Measurements from ENCODE around the gene B3GLCT.

The B3GLCT gene

DNA sequence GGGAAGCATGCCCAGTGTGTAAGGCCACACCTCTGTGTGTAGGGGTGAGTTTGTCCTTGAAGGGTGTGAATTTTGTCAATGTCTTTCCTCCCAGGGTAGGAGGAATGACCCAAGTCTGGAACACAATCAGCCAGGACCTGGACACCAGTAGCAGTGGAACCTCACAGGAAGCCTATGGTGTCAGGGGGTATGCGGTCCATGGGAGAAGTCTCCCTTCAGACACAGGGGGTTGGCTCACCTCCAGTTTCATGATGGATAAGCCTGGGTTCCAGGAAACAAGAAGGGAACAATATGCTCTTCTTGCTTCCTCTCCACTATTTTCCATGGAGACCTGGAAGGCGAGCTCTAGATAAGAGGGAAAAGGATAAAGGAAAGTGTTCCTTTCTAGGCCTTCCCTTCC lies 23.9 kb downstream of the B3GLCT start:
- DNase-seq (ENCODE audit: low read depth): no peak

DNA sequence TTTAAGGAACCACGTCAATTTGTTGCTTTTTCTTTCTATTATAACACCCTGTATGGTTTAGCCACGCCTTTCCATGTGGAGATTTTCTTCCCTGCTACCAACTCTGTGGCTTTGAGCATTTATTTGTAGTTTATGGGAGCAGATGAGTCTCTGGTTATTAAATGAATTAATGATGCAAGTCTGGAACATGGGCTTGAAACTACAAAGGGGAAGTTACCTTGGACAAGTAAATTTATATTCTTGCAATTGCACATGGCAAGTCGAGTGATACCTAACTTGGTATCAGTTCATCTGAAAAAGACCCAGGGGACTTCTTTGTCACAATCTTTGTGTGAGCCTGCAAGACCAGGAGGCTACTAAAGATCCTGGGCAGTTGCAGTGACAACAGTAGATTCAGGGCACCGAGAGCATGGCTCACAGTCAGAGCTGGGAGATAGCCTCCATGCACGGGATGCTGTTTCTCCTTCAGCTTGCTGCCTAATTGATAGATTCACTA lies 24.4 kb downstream of the B3GLCT start:
- DNase-seq (ENCODE audit: low read depth): no peak

- peak; percentile 50 for DNase-seq (ENCODE audit: low read depth)
These were observed 25.3 kb downstream of the B3GLCT start for GRCh38 chr13:31224963-31225559.

DNA sequence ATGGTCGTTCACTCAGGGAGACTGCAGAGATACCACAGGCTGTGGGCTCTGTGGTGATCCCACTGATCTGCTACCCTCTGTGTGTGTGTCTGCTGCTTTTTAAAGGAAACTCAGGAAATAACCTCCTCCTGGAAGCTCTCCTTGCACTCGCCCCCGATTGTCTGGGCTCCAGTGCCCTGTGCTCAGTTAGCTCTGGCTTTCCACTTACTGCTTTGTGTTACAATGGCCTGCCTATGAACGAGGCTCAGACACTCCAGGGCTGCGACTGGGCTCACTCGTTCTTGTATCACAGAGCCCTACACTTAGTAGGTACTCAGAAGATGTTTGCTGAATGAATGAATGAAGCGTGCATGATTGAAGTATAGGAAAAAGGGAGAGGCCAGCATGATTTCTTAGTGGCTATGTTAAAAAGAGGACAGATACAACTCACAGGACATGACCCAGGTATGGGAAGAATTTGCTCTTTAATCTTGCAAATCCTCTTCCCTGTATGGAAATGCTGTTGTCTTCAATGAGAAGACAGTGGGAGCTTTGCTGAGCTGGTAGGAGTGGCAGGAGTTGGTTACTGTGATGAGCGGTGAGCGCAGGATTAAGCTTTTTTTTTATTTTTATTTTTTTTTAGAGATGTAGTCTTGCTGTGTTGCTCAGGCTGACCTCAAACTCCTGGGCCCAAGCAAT lies 26.4 kb downstream of the B3GLCT start:
- no peak for DNase-seq (ENCODE audit: low read depth)

- no peak for DNase-seq (ENCODE audit: low read depth)
These were observed 27.3 kb downstream of the B3GLCT start for GRCh38 chr13:31227063-31227462.

DNA sequence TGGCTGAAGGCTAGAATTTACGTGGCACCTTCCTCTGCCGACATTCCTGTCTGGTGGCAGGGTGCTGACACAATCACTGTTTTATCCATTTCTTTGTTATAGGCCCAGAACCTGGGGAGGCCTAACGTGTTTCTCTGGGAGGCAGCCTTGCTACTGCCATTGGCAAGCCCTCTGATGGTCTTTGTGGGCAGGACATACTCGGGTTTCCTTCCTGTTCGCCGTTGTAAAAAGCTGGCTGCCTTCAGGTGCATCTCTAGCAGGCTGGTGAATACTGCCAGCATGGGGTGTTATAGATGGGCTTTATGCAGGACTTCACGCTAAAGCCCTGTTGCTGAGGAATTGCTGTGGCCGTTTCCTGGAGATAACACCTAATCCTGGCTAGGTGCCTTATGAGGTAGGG lies 28.1 kb downstream of the B3GLCT start:
- DNase-seq (ENCODE audit: low read depth): no peak

DNA sequence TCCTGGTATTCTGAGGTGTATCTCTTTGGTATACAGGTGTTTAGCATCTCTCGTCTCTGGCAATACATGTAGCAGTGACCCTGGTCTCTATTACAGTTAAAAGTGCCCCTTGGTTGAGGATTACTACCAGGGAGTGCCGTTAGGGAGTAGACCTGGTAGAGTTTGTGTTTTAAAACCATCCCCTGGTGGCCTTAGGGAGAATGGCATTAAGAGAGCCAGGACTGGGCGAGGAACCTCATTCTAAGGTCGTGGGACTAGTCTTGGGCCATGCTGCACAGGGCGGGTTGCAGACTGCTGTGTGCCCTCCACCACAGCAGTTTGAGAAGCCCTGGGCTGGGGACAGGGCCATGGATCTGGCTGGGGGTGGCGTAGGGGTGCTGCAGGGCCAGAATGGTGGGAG lies 35.0 kb downstream of the B3GLCT start:
- no peak for DNase-seq (ENCODE audit: low read depth)

GRCh38 chr13:31236211-31236786 lies 36.5 kb downstream of the B3GLCT start:
- DNase-seq (ENCODE audit: low read depth): peak; percentile 56

GRCh38 chr13:31240921-31241320 lies 41.1 kb downstream of the B3GLCT start:
- DNase-seq (ENCODE audit: low read depth): peak; percentile 40

- peak; percentile 38 for DNase-seq (ENCODE audit: low read depth)
These were observed 42.6 kb downstream of the B3GLCT start for GRCh38 chr13:31242367-31242766.

DNA sequence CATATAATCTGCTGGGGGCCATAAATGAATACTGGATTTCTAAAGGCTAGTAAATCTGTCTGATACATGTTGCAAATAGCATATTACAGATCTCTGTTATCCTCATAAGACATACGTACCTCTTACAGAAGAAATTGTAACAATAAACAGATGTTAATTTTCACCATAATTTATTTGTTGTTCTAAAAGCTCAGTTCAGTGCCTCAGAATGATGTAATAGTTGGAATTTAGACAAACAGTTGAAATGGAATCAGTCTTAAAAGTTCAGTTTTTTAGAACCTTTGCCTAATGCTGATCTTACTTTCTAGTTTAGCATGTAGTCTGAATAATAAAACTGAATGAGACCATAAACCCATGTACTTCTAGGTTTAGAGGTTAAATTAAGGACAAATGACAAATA lies 43.1 kb downstream of the B3GLCT start:
- peak; percentile 29 for DNase-seq (ENCODE audit: low read depth)

- no peak for DNase-seq (ENCODE audit: low read depth)
These were observed 46.0 kb downstream of the B3GLCT start for GRCh38 chr13:31245598-31246373.

- DNase-seq (ENCODE audit: low read depth): no peak
These were observed 47.1 kb downstream of the B3GLCT start for GRCh38 chr13:31246918-31247317.

- DNase-seq (ENCODE audit: low read depth): no peak
These were observed 48.6 kb downstream of the B3GLCT start for GRCh38 chr13:31248361-31248760.

GRCh38 chr13:31248965-31249539 lies 49.3 kb downstream of the B3GLCT start:
- DNase-seq (ENCODE audit: low read depth): no peak

DNA sequence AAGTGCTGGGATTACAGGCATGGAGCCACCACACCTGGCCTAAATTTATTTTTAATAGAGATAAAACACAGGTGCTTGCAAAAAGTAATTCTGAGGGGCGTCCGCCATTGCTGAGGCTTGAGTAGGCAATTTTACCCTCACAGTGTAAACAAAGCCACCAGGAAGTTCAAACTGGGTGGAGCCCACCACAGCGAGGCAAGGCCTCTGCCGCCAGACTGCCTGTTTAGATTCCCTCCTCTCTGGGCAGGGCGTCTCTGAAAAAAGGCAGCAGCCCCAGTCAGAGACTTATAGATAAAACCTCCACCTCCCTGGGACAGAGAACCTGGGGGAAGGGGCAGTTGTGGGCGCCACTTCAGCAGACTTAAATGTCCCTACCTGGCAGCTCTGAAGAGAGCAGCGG lies 50.7 kb downstream of the B3GLCT start:
- DNase-seq (ENCODE audit: low read depth): no peak

GRCh38 chr13:31261241-31261640 lies 61.5 kb downstream of the B3GLCT start:
- no peak for DNase-seq (ENCODE audit: low read depth)

GRCh38 chr13:31263346-31263745 lies 63.6 kb downstream of the B3GLCT start:
- DNase-seq (ENCODE audit: low read depth): no peak

DNA sequence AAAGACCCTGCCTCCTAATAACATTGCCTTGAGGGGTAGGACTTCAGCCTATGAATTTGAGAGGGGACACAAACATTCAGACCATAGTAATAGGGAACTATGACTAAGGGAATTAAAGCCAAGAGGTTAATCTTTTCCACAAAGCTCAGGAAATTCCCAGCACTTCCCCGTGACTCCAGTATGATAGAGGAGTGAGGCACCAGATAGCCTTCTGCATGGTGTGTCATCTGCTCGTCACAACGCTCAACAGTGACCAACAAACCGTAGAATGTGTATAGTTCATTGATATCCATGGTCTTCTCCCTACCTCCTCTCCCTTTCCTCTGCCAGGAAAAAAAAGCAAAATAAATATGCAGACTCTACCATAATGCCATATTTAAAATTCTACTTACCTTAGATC lies 64.4 kb downstream of the B3GLCT start:
- no peak for DNase-seq (ENCODE audit: low read depth)

- DNase-seq (ENCODE audit: low read depth): no peak
These were observed 67.5 kb downstream of the B3GLCT start for GRCh38 chr13:31267126-31267784.

DNA sequence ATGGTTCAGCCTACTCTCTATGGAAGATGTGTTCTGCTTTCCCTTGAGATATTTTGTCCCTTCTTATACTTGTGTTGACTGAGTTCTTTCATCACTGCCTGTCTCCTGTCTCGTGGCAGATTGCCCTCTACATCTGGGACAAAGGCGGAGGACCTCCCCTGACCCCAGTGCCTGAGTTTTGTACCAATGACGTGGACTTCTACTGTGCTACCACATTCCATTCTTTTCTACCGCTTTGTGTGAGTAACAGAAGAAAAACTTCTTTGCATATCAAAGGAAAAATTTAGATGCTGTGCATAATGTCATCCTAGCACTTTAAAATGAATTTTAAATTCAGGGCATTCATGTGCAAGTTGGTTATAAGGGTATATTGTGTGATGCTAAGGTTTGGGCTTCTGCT lies 74.6 kb downstream of the B3GLCT start:
- no peak for DNase-seq (ENCODE audit: low read depth)

DNA sequence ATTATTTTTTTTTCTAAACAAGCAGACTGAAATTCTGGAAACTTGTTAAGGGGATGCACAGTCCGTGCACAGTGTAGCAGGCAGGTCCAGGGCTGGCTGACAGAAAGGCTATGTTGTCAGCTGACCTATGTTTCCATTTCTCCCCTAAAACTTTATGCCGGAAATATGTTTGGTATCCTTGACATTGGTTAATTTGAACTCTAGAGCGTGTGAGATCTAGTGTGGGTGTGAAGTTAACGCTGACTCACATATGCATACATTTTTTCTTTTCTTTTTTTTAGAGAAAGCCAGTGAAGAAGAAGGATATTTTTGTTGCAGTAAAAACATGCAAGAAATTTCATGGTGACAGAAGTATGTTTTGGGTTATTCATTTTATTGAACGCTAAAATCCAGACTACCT lies 76.6 kb downstream of the B3GLCT start:
- no peak for DNase-seq (ENCODE audit: low read depth)

Measured in amniotic epithelial cell (primary cell).